Upper lobe of left lung (tissue), 6 donors: ENCODE data around the gene ADIG. TPM values are rescaled to one million over a fixed set of nuclear protein-coding genes. Genes with fewer than 3 reads are reported as not detected.

Experiments
- ATAC-seq, 2 donors: fragments of 200-7000 bp; cut with Tn5 transposase; one replicate each; pipeline ENCODE4 v1.9.1; 2022; ENCODE audit warnings: mild to moderate bottlenecking in 2 of 2, moderate library complexity in 2 of 2; ENCODE audit not compliant: low FRiP score in 2 of 2
- DNase-seq, 2 donors: peaks; one replicate each; pipeline ENCODE4 v3.0.0-alpha.2; 2019 to 2020
- H3K27ac ChIP-seq, 4 donors: fragments of 200-600 bp; sonication (generic); one replicate each; pipeline ENCODE4 v1.5.1; 2016 to 2019
- H3K27me3 ChIP-seq, 4 donors: fragments of 200-600 bp; sonication (generic); one replicate each; pipeline ENCODE4 v1.5.1; 2017 to 2019
- H3K36me3 ChIP-seq, 4 donors: fragments of 200-600 bp; sonication (generic); one replicate each; pipeline ENCODE4 v1.5.1; 2016 to 2019
- H3K4me1 ChIP-seq, 4 donors: fragments of 200-600 bp; sonication (generic); one replicate each; pipeline ENCODE4 v1.5.1; 2018 to 2019
- H3K4me3 ChIP-seq, 4 donors: fragments of 200-600 bp; sonication (generic); one replicate each; pipeline ENCODE4 v1.5.1; 2017 to 2019; ENCODE audit warnings: mild to moderate bottlenecking in 2 of 4, moderate library complexity in 1 of 4
- H3K9me3 ChIP-seq, 4 donors: fragments of 200-600 bp; sonication (generic); one replicate each; pipeline ENCODE4 v1.5.1; 2018 to 2019
- EP300 ChIP-seq, 4 donors: sonication (generic); formaldehyde crosslinking; IDR thresholded peaks; one replicate each; pipeline ENCODE4 v1.5.1; 2017; ENCODE audit warnings: antibody characterized with exemption in 4 of 4, control low read depth in 2 of 4
- POLR2A ChIP-seq, 4 donors: fragments of 450-650 bp; IDR thresholded peaks; one replicate each; pipeline ENCODE4 v1.5.1; 2016 to 2017; ENCODE audit warnings: antibody characterized with exemption in 4 of 4, mild to moderate bottlenecking in 2 of 4
- POLR2AphosphoS5 ChIP-seq, 2 donors: sonication (generic); formaldehyde crosslinking; IDR thresholded peaks; one replicate each; pipeline ENCODE4 v1.5.1; 2017; ENCODE audit warnings: antibody characterized with exemption in 2 of 2
- WGBS, 2 donors: methylation state at CpG; one replicate each; pipeline ENCODE4 v1.1.5; 2017 to 2018; 5-methylcytosine and 5-hydroxymethylcytosine counted together
- total RNA-seq, 6 donors: library from RNA; depleted of rRNA in 4 of 6; stranded (reverse); fragments of >200 nt in 4 of 6; gene quantifications; one replicate each; pipeline versions ENCODE4 v1.1.0 to v1.2.1, GENCODE V29; 2016 to 2021
- TF ChIP-seq, protein P1 (sequence below), 6 experiments: fragments of 450-650 bp in 4 of 6; fragments of 200-600 bp in 2 of 6; sonication (generic) in 2 of 6; IDR thresholded peaks; one replicate each; pipeline ENCODE4 v1.5.1; 2016 to 2019; ENCODE audit warnings: antibody characterized with exemption in 6 of 6
- donor health status: DM: no; HTN: no; CAD: no; lungs with moderate emphysema.
- donor health status: DM: no; HTN: yes; CAD: no; lungs with severe emphysema.

ADIG gene
- total RNA-seq, 6 donors from 2014 or later = 0.29 TPM; not detected in 5

DNA sequence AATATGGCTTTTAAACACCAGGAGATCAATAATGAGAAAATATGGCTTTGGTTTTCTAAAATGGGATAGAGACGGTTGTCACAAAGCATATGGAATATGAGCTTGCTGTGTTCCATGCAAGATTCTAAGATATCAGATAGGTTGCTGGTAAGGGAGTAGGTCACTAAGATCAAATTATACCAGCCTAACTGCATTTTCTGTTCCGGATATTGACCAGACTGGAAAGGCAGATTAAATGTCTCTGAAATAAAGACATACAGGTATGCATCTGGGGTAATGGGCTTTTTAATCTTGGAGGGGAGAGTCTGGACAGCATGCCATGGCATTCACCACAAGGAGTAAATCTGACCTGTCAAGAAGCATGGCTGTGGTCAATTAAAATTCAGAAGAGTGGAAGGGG is 35.2 kb upstream of the ADIG start:
- Histone ChIP-seq H3K9me3 (no peaks in the 10 kb centered on the region), H3K27me3 (no peaks in the 10 kb centered on the region), H3K36me3 (peaks cover 28 to 100% (median 70%) of the 10 kb centered on the region in 4 donors), H3K4me1 (no peaks in the 10 kb centered on the region), H3K27ac (no peak overlapping the region), H3K4me3 (no peak overlapping the region)
- DNase-seq (no peak), ATAC-seq (no peak)
- WGBS, 2 donors = 95% methylated on average over 2 of the region's 2 CpGs
- TF ChIP-seq POLR2A (IDR thresholded peaks at IDR 0.05) (no peak), EP300 (IDR thresholded peaks at IDR 0.05) (no peak), POLR2AphosphoS5 (IDR thresholded peaks at IDR 0.05) (no peak)
- TF ChIP-seq, protein P1, sequence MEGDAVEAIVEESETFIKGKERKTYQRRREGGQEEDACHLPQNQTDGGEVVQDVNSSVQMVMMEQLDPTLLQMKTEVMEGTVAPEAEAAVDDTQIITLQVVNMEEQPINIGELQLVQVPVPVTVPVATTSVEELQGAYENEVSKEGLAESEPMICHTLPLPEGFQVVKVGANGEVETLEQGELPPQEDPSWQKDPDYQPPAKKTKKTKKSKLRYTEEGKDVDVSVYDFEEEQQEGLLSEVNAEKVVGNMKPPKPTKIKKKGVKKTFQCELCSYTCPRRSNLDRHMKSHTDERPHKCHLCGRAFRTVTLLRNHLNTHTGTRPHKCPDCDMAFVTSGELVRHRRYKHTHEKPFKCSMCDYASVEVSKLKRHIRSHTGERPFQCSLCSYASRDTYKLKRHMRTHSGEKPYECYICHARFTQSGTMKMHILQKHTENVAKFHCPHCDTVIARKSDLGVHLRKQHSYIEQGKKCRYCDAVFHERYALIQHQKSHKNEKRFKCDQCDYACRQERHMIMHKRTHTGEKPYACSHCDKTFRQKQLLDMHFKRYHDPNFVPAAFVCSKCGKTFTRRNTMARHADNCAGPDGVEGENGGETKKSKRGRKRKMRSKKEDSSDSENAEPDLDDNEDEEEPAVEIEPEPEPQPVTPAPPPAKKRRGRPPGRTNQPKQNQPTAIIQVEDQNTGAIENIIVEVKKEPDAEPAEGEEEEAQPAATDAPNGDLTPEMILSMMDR (IDR thresholded peaks at IDR 0.05) = no peak

DNA sequence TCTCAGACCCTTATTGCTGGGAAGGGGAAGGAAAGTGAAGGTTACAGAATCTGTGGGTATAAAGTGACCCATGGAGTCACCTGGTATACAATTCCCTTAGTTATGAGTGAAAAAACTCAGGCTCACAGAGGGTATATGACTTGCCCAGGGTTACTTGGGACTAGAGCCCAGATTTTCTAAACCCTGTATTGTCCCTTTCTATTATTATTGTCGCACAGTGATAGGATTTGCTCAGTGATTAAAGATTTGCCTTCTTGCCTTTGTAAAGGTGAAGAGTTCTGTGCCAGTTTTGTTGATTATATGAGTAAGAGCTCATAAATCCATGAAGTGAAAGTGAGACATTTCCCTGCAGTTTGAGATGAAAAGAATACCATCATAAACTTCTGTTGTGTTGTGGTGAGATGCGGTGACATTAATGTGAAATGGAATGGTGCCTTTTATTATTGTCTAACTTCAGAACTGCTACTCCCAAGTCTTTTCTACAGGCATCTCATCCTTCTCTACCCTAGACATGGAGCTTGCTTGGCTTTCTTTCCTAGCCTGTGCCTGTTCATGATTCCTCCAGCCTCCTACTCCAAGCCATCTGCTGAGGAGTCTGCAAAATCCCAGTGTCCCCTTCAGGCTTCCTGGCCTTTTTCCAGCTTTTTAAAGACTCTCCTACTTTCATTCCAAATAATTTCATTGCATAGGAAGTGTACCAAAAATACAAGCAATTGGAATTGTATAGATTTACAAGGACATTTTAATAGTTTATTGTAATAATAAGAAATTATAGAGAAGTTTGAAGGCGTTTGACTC is 33.5 kb upstream of the ADIG start:
- H3K36me3 ChIP-seq = peaks cover 30 to 100% (median 71%) of the 10 kb centered on the region in 4 donors
- no peak for TF ChIP-seq EP300 (IDR thresholded peaks at IDR 0.05)
- TF ChIP-seq, protein P1 (IDR thresholded peaks at IDR 0.05) = no peak
- TF ChIP-seq POLR2A (IDR thresholded peaks at IDR 0.05) = no peak
- no peak for TF ChIP-seq POLR2AphosphoS5 (IDR thresholded peaks at IDR 0.05)
- no peaks in the 10 kb centered on the region for H3K27me3 ChIP-seq
- no peak overlapping the region for H3K27ac ChIP-seq
- no peak overlapping the region for H3K4me3 ChIP-seq
- no peaks in the 10 kb centered on the region for H3K4me1 ChIP-seq
- no peak for ATAC-seq
- WGBS, 2 donors = 94 to 96% methylated on average over 3 of the region's 3 CpGs
- H3K9me3 ChIP-seq = no peaks in the 10 kb centered on the region
- DNase-seq = no peak

DNA sequence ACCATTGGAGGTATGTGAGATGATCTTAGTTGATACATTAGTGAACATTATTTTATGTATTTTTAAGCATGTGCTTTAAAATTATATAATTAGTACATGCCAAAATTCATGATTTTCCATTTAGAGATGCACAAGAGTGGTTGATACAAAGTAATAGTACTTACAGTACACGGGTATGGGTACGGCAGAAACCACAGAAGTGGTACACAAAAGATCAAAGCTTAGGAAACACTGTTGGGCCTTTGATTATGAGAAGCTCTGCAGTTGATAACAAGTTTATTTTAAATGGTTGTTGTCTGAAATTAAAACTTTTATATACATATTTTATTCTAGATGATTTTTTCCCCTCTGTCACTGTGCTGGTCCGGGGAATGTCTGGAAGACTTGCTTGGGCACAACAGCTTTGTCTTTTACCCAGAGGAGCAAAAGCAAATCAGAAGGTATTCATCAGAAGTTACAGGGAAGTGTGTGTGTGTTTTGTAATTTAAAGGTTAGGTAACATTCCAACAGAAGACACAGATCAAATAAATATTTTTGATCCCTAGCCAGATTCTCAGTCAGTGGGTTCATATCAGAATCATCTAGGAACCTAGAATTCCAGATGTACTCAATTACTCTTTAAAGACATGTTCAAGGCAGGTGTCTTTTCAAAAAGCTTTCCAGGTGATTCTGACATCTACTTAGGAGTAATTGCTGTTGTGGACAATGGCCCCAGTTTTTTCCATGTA is 32.5 kb upstream of the ADIG start:
- Histone ChIP-seq H3K36me3 (peaks cover 30 to 99% (median 71%) of the 10 kb centered on the region in 4 donors), H3K9me3 (no peaks in the 10 kb centered on the region), H3K27me3 (no peaks in the 10 kb centered on the region), H3K4me3 (no peak overlapping the region), H3K27ac (no peak overlapping the region), H3K4me1 (no peaks in the 10 kb centered on the region)
- DNase-seq (no peak), ATAC-seq (no peak)
- WGBS, 2 donors = 92 to 93% methylated on average over 3 of the region's 3 CpGs
- TF ChIP-seq POLR2AphosphoS5 (IDR thresholded peaks at IDR 0.05) (no peak), EP300 (IDR thresholded peaks at IDR 0.05) (no peak), POLR2A (IDR thresholded peaks at IDR 0.05) (no peak)
- TF ChIP-seq, protein P1 (IDR thresholded peaks at IDR 0.05) = no peak

DNA sequence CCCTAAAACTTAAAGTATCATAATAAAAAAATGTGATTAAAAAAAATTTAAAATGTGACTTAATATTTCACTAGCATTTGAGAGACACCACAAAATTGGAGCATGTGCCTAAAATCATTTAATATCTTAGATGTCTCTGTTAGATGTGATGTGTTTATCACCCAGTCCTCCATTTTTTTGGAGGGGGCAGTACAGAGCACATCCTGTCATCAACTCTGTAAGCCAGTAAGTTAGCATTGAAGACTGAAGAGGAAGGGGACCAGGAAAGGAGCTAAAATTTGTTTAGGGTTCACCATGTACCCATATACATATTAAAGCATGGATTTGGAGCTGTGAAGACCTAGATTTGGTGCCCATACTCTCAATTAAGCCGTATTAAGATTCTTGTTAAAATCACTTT is 30.7 kb upstream of the ADIG start:
- H3K4me3 ChIP-seq = no peak overlapping the region
- ATAC-seq (no peak), DNase-seq (no peak)
- TF ChIP-seq, protein P1 (IDR thresholded peaks at IDR 0.05) = no peak
- WGBS, 2 donors = 100% methylated on average over 1 of the region's 1 CpG
- no peaks in the 10 kb centered on the region for H3K27me3 ChIP-seq
- peaks cover 42 to 99% (median 74%) of the 10 kb centered on the region in 4 donors for H3K36me3 ChIP-seq
- no peak overlapping the region for H3K27ac ChIP-seq
- no peaks in the 10 kb centered on the region for H3K4me1 ChIP-seq
- no peaks in the 10 kb centered on the region for H3K9me3 ChIP-seq
